Vagina (tissue), 2 donors: ENCODE measurements around the gene CTNNA3.

ENCODE experiments used
- CTCF ChIP-seq, 3 experiments: fragments of 450-650 bp in 2 of 3; fragments of 200-600 bp in 1 of 3; sonication (generic) in 1 of 3; IDR thresholded peaks; one replicate each; pipeline ENCODE4 v1.5.1; 2017 to 2019; ENCODE audit warnings: antibody characterized with exemption in 3 of 3, mild to moderate bottlenecking in 2 of 3, moderate library complexity in 2 of 3
- POLR2AphosphoS5 ChIP-seq, 2 donors: sonication (generic); formaldehyde crosslinking; IDR thresholded peaks; one replicate each; pipeline ENCODE4 v1.9.0; 2017; ENCODE audit warnings: antibody characterized with exemption in 2 of 2, mild to moderate bottlenecking in 2 of 2, low read depth in 1 of 2; ENCODE audit not compliant: insufficient read depth in 1 of 2

GRCh38 chr10:66246177-66246576 is 1449.8 kb downstream of the CTNNA3 start:
- no peak for TF ChIP-seq CTCF (IDR thresholded peaks at IDR 0.05)
- no peak for TF ChIP-seq POLR2AphosphoS5 (IDR thresholded peaks at IDR 0.05; ENCODE audit: insufficient read depth in 1 of 2, low read depth in 1 of 2)
